ENCODE measurements around the gene SIGLEC1.

SIGLEC1 gene

GRCh38 chr20:3744806-3745685 is 32.6 kb upstream of the SIGLEC1 start:
- peak; percentile 84 for DNase-seq (ENCODE audit: low spot score)

- no peak for DNase-seq (ENCODE audit: low spot score)
Observed at GRCh38 chr20:3744037-3744436, 31.6 kb upstream of the SIGLEC1 start.

- no peak for DNase-seq (ENCODE audit: low spot score)
Observed at GRCh38 chr20:3743251-3743650, 30.9 kb upstream of the SIGLEC1 start.

GRCh38 chr20:3741836-3742458 is 29.5 kb upstream of the SIGLEC1 start:
- DNase-seq (ENCODE audit: low spot score), result no peak

GRCh38 chr20:3740615-3741301 is 28.4 kb upstream of the SIGLEC1 start:
- DNase-seq (ENCODE audit: low spot score), result no peak

GRCh38 chr20:3739926-3740451 is 27.6 kb upstream of the SIGLEC1 start:
- no peak for DNase-seq (ENCODE audit: low spot score)

- DNase-seq (ENCODE audit: low spot score), result no peak
Observed at GRCh38 chr20:3739054-3739925, 26.9 kb upstream of the SIGLEC1 start.

- no peak for DNase-seq (ENCODE audit: low spot score)
Observed at GRCh38 chr20:3738111-3739053, 26.0 kb upstream of the SIGLEC1 start.

GRCh38 chr20:3735768-3736167 is 23.4 kb upstream of the SIGLEC1 start:
- DNase-seq (ENCODE audit: low spot score), result no peak

GRCh38 chr20:3734111-3734843 is 21.9 kb upstream of the SIGLEC1 start:
- DNase-seq (ENCODE audit: low spot score), result no peak

- DNase-seq (ENCODE audit: low spot score), result no peak
Observed at GRCh38 chr20:3733119-3733995, 21.0 kb upstream of the SIGLEC1 start.

GRCh38 chr20:3732327-3733118 is 20.1 kb upstream of the SIGLEC1 start, which contains the start of gene HSPA12B:
Gene HSPA12B (plus strand): TSS chr20:3732685. CDS start chr20:3738675, 5,990 bp downstream.
- no peak for DNase-seq (ENCODE audit: low spot score)

- DNase-seq (ENCODE audit: low spot score), result no peak
Observed at GRCh38 chr20:3731944-3732326, 19.5 kb upstream of the SIGLEC1 start.

- DNase-seq (ENCODE audit: low spot score), result no peak
Observed at GRCh38 chr20:3730803-3731672, 18.6 kb upstream of the SIGLEC1 start.

GRCh38 chr20:3729811-3730540 is 17.6 kb upstream of the SIGLEC1 start:
- no peak for DNase-seq (ENCODE audit: low spot score)

GRCh38 chr20:3729378-3729777 is 17.0 kb upstream of the SIGLEC1 start:
- no peak for DNase-seq (ENCODE audit: low spot score)
